A172 (cell line): ENCODE data around the gene APOA4. TPM values are rescaled to one million over a fixed set of nuclear protein-coding genes. Genes with fewer than 3 reads are reported as not detected.

ENCODE experiments used
- DNase-seq: peaks from one replicate; pipeline ENCODE4 v3.0.0-alpha.2; 2015; ENCODE audit warnings: low spot score
- total RNA-seq: library from RNA; depleted of rRNA; stranded (reverse); fragments of >200 nt; shearing (Covaris generic); gene quantifications from 2 replicates; pipeline ENCODE4 v1.2.3, GENCODE V29; 2014

The APOA4 gene
- total RNA-seq, 1 experiment from 2014 or later, result not detected

- no peak for DNase-seq
These were observed 7.2 kb upstream of the APOA4 start for GRCh38 chr11:116830184-116830912.

DNA sequence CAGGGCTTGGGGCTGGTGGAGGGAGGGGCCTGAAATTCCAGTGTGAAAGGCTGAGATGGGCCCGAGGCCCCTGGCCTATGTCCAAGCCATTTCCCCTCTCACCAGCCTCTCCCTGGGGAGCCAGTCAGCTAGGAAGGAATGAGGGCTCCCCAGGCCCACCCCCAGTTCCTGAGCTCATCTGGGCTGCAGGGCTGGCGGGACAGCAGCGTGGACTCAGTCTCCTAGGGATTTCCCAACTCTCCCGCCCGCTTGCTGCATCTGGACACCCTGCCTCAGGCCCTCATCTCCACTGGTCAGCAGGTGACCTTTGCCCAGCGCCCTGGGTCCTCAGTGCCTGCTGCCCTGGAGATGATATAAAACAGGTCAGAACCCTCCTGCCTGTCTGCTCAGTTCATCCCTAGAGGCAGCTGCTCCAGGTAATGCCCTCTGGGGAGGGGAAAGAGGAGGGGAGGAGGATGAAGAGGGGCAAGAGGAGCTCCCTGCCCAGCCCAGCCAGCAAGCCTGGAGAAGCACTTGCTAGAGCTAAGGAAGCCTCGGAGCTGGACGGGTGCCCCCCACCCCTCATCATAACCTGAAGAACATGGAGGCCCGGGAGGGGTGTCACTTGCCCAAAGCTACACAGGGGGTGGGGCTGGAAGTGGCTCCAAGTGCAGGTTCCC is 6.5 kb upstream of the APOA4 start, which contains the start of gene APOC3:
TSS of gene APOC3 (plus strand) at position 383 of the 659 bp plus-strand sequence. CDS start 676 bp downstream, outside the sequence.
- DNase-seq, result no peak

- DNase-seq, result no peak
These were observed 5.8 kb upstream of the APOA4 start for GRCh38 chr11:116828632-116829524.

- DNase-seq, result no peak
These were observed 4.4 kb upstream of the APOA4 start for GRCh38 chr11:116827461-116827860.

DNA sequence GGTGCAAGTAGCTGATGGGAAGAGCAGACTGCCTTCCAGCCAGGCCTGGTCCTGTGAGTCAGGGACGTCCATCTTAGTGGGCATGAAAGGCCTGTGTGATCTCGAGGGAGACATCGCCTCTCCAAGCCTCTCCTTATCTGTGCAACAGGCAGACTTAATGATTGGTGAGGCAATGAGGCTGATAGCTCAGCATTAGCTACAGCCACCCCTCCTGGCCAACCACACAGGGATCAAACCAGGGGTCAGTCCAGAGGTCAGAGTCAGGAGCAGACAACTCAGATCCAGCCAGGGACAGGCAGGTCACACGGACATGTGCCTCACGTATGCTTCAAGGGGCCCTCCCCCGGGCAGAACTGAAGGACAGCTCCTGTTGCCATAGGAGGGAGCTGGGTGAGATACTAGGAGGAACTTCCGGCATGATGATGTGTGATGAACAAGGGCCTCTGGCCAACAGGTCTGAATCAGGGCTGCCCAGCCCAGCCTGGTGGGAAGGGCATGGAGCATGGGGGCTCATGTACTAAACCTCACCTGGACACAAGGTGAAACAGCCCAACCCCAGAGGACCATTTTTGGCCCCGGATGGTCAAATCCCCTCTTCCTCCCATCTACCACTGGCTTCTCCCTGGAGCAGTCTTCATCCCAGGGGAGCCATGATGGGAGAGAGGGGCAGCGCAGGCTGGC is 3.8 kb upstream of the APOA4 start:
- no peak for DNase-seq

DNA sequence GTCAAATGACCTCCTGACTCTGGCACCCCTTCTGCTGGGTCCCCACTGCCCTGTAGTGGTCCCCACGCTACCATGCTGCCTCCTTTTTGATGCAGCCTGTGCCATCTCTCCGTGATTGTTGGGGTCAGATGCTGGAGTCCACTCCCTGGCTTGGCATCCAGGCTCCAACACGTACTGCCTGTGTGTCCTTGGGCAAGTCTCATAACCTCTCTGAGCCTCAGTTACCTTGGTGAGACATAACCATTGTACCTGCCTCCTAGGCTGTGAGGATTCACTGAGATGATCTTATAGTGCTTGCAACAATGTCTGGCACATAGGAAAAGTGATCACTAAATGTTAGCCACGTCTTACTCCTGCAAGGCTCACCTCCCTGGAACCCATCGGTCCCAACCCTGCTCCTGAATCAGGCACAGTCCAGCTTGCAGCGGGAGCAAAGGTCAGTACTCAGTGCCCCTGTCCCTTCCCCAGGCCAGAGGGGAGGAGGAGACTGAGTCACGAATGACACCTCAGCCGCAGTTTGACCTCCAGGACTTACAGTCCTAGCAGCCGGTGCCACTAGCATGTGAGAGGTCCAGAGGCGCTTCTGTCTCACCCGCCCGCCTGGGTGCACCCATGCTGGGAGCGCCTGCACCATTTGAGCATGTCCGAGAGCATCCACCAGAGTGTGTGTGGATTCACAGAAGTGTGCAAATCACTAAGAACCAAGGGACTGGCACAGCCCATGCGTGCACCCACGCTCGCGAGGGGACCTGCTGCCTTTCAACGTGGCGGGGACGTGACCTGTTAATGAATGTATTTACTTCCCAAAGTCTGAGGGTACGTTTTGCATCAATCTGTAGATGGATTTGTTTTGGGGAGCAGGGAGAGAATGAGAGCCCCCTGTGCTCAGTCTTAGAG is 3.0 kb upstream of the APOA4 start:
- no peak for DNase-seq

GRCh38 chr11:116825434-116825833 is 2.3 kb upstream of the APOA4 start:
- no peak for DNase-seq

DNA sequence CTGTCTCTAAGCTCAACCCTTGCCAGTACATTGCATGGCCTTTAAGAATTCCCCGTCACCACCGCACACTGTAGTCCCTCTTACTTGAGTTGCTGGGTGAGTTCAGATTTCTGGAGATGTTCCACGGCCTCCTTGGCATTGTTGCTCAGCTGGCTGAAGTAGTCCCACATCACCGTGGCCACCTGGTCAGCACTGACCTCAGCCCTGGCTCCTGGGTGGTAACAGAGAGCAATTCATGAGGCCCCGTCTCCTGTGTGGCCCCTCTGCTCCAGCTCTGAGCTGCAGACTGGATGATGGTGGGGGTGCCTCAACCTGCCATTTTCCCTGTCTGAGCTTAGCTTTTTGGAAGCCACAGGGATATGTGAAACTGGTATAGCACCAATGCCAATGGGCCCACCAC is 529 bp downstream of the APOA4 start:
- no peak for DNase-seq

- DNase-seq, result no peak
These were observed 1.8 kb downstream of the APOA4 start for GRCh38 chr11:116821050-116821918.

GRCh38 chr11:116819049-116819448 is 4.1 kb downstream of the APOA4 start:
- DNase-seq, result no peak

DNA sequence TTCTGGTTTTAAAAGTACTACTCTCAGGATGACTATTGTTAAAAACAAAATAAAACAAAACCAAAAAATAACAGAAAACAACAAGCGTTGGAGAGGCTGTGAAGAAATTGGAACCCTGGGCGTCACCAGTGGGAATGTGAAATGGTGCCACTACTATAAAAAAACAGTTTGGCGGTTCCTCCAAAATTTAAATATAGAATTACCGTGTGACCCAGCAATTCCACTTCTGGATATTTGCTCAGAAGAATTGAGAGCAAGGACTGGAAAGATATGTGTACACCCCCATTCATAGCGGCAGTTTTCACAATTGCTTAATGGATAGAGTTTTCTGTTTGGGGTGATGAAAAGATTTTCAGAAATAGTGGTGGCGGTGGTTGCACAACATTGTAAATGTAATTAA is 8.6 kb downstream of the APOA4 start:
- DNase-seq, result no peak

DNA sequence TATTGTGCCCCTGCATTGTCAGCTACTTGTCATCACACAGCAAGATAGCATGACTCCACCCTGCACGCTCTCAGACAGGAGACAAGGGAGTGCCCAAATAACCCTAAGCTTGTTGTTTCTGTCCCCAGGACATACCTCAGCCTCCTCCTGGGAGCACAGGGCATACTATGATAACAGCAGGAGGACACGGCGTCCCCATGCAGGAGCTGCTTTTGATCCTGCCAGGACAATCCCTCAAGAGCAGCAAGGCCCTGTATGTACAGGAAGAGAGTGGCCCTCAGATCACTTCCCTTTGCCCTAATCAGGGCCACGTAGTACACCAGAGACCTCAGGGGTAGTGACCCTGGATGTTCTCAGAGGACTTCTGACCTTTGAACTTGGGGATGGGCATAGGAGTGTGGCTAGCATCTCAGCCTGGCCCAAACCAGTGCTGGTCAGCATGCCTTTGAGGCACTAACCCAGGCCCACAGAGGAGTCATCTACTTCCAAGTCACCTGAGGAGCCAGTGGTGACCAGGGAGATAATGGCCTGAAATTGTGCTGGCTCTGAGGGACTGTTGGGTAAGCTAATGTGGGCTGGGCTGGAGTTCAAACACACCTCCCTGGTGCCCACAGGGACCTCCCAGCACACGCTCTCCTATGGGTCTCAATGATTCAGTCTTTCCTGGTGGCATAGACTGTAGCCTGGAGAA is 9.2 kb downstream of the APOA4 start:
- no peak for DNase-seq

GRCh38 chr11:116813170-116813569 is 9.9 kb downstream of the APOA4 start:
- DNase-seq, result no peak

- no peak for DNase-seq
These were observed 11.0 kb downstream of the APOA4 start for GRCh38 chr11:116812109-116812508.

GRCh38 chr11:116811194-116811593 is 11.9 kb downstream of the APOA4 start:
- no peak for DNase-seq

- DNase-seq, result no peak
These were observed 14.6 kb downstream of the APOA4 start for GRCh38 chr11:116808262-116809175.

GRCh38 chr11:116807601-116808261 is 15.4 kb downstream of the APOA4 start:
- no peak for DNase-seq
